Measurements from ENCODE around the gene RNF144A.

- TF ChIP-seq CTCF (IDR thresholded peaks at IDR 0.05) (no peak), POLR2A (IDR thresholded peaks at IDR 0.05) (no peak), POLR2AphosphoS5 (IDR thresholded peaks at IDR 0.05) (no peak)
Measured at GRCh38 chr2:6878549-6878948, 38.7 kb upstream of the RNF144A start.

Data from breast epithelium (tissue), 3 donors.